IMR-90 (cell line): ENCODE measurements around the gene IFNA1. TPM values are rescaled to one million over a fixed set of nuclear protein-coding genes. Genes with fewer than 3 reads are reported as not detected.

Source experiments
- ATAC-seq: fragments of 200-7000 bp; cut with Tn5 transposase; 2 replicates; pipeline ENCODE4 v1.9.1; 2020; ENCODE audit warnings: low read depth, mild to moderate bottlenecking, moderate library complexity
- BruUV-seq: library from RNA; stranded (reverse); fragments of 400-500 nt; replicated peaks from 2 replicates; lab custom pipeline; 2021; lab: Mats Ljungman, UMichigan
- CTCF ChIA-PET: fragments of 300-600 bp; formaldehyde crosslinking; extraction: SDS; loops from one replicate; lab custom pipeline; 2021; ENCODE audit warnings: antibody characterized with exemption; lab: Yijun Ruan, JAX
- POLR2A ChIA-PET: fragments of 300-600 bp; sonication (Branson Sonifier 250); formaldehyde crosslinking; loops from one replicate; lab custom pipeline; 2022; ENCODE audit warnings: antibody characterized with exemption; ENCODE audit not compliant: unreplicated experiment; lab: Charles Lee
- DNase-seq: peaks from one replicate; pipeline ENCODE4 v3.0.0; 2013
- H2AFZ ChIP-seq: replicated peaks from 2 replicates; pipeline ENCODE3; 2013; ENCODE audit warnings: low read length, mild to moderate bottlenecking; ENCODE audit not compliant: poor library complexity
- H2AK5ac ChIP-seq: 2 replicates; pipeline ENCODE4 v1.6.1; 2013; ENCODE audit warnings: low read depth, low read length, inconsistent platforms
- H2AK9ac ChIP-seq: replicated peaks from 2 replicates; pipeline ENCODE3; 2013; ENCODE audit warnings: mild to moderate bottlenecking, low read depth, low read length, moderate library complexity; ENCODE audit not compliant: poor library complexity
- H2BK120ac ChIP-seq: 2 replicates; pipeline ENCODE4 v1.6.1; 2013; ENCODE audit warnings: low read depth, low read length, inconsistent platforms
- H2BK15ac ChIP-seq: 3 replicates; pipeline ENCODE4 v1.6.1; 2013; ENCODE audit warnings: low read depth, low read length, inconsistent platforms
- H2BK20ac ChIP-seq: 2 replicates; pipeline ENCODE4 v1.6.1; 2013; ENCODE audit warnings: low read depth, mild to moderate bottlenecking, inconsistent platforms, low read length, moderate library complexity
- H2BK5ac ChIP-seq: 2 replicates; pipeline ENCODE4 v1.6.1; 2013; ENCODE audit warnings: mild to moderate bottlenecking, low read depth, low read length, inconsistent platforms; ENCODE audit not compliant: poor library complexity, severe bottlenecking
- H3K14ac ChIP-seq: replicated peaks from 2 replicates; pipeline ENCODE4 v1.6.1; 2013; ENCODE audit warnings: low read depth, low read length, inconsistent platforms
- H3K18ac ChIP-seq: 2 replicates; pipeline ENCODE4 v1.6.1; 2013; ENCODE audit warnings: low read depth, low read length, control low read depth
- H3K23ac ChIP-seq: 2 replicates; pipeline ENCODE4 v1.6.1; 2013; ENCODE audit warnings: low read depth, low read length, inconsistent platforms
- H3K27ac ChIP-seq: 2 replicates; pipeline ENCODE4 v1.5.1; 2013; ENCODE audit warnings: mild to moderate bottlenecking, control low read depth, low read length; ENCODE audit not compliant: insufficient read depth
- H3K27me3 ChIP-seq: 2 replicates; pipeline ENCODE4 v1.6.1; 2013; ENCODE audit warnings: low read length; ENCODE audit not compliant: control insufficient read depth, insufficient read depth
- H3K36me3 ChIP-seq: 2 replicates; pipeline ENCODE4 v1.6.1; 2013; ENCODE audit warnings: low read length, mixed read lengths; ENCODE audit not compliant: control insufficient read depth, insufficient read depth
- H3K4ac ChIP-seq: 2 replicates; pipeline ENCODE4 v1.6.1; 2013; ENCODE audit warnings: low read depth, low read length, inconsistent platforms
- H3K4me1 ChIP-seq: 2 replicates; pipeline ENCODE4 v1.6.1; 2013; ENCODE audit warnings: low read length, mixed read lengths; ENCODE audit not compliant: control insufficient read depth, insufficient read depth
- H3K4me2 ChIP-seq: 2 replicates; pipeline ENCODE4 v1.6.1; 2013; ENCODE audit warnings: low read depth, mild to moderate bottlenecking, control low read depth, low read length, moderate library complexity
- H3K4me3 ChIP-seq: 2 replicates; pipeline ENCODE4 v1.5.1; 2013; ENCODE audit warnings: low read depth, mild to moderate bottlenecking, control low read depth, low read length, moderate library complexity; ENCODE audit not compliant: insufficient read depth
- H3K56ac ChIP-seq: 2 replicates; pipeline ENCODE4 v1.6.1; 2013; ENCODE audit warnings: low read length, inconsistent platforms; ENCODE audit not compliant: insufficient read depth; ENCODE audit errors: extremely low read depth
- H3K79me1 ChIP-seq, 2 experiments: 2 replicates each; pipeline ENCODE4 v1.6.1; 2013; ENCODE audit warnings: low read length in 2 of 2, inconsistent platforms in 1 of 2, low read depth in 1 of 2
- H3K9ac ChIP-seq: 2 replicates; pipeline ENCODE4 v1.6.1; 2013; ENCODE audit warnings: low read depth, low read length, control low read depth
- H3K9me1 ChIP-seq: 2 replicates; pipeline ENCODE4 v1.6.1; 2013; ENCODE audit warnings: low read length, inconsistent platforms; ENCODE audit not compliant: insufficient read depth
- H3K9me3 ChIP-seq: 2 replicates; pipeline ENCODE4 v1.6.1; 2013; ENCODE audit warnings: low read length; ENCODE audit not compliant: control insufficient read depth, insufficient read depth
- H4K20me1 ChIP-seq: 2 replicates; pipeline ENCODE4 v1.6.1; 2013; ENCODE audit warnings: low read length, inconsistent platforms; ENCODE audit not compliant: insufficient read depth
- H4K5ac ChIP-seq: 2 replicates; pipeline ENCODE4 v1.6.1; 2013; ENCODE audit warnings: mild to moderate bottlenecking, low read depth, low read length, control low read depth
- H4K8ac ChIP-seq, 2 experiments: 2 replicates each; pipeline ENCODE4 v1.6.1; 2013; ENCODE audit warnings: low read depth in 2 of 2, low read length in 2 of 2, control low read depth in 1 of 2, inconsistent platforms in 1 of 2
- H4K91ac ChIP-seq: 2 replicates; pipeline ENCODE4 v1.6.1; 2013; ENCODE audit warnings: low read depth, low read length, inconsistent platforms; ENCODE audit not compliant: insufficient read depth
- BHLHE40 ChIP-seq: fragments of 150-350 bp; IDR thresholded peaks from 2 replicates; pipeline ENCODE4 v1.6.1; 2016; ENCODE audit warnings: mild to moderate bottlenecking, low read depth, low read length
- CEBPB ChIP-seq: IDR thresholded peaks from 2 replicates; pipeline ENCODE4 v1.6.1; 2012; ENCODE audit warnings: low read depth, low read length, improper control_type of control experiment
- CHD1 ChIP-seq: IDR thresholded peaks from 2 replicates; pipeline ENCODE4 v1.6.1; 2012; ENCODE audit warnings: low read depth, low read length, improper control_type of control experiment
- CTCF ChIP-seq: conservative IDR thresholded peaks from 2 replicates; pipeline ENCODE4 v1.5.1; 2012; ENCODE audit warnings: mild to moderate bottlenecking, low read depth, low read length, improper control_type of control experiment
- ELK1 ChIP-seq: fragments of 150-350 bp; IDR thresholded peaks from 2 replicates; pipeline ENCODE4 v1.6.1; 2016; ENCODE audit warnings: low read depth, mild to moderate bottlenecking, low read length, moderate library complexity, borderline replicate concordance
- FOS ChIP-seq: fragments of 150-350 bp; IDR thresholded peaks from 2 replicates; pipeline ENCODE4 v1.6.1; 2016; ENCODE audit warnings: low read depth, low read length
- MXI1 ChIP-seq: IDR thresholded peaks from 2 replicates; pipeline ENCODE4 v1.6.1; 2012; ENCODE audit warnings: low read depth, mild to moderate bottlenecking, low read length, moderate library complexity, borderline replicate concordance
- NFE2L2 ChIP-seq: fragments of 150-350 bp; IDR thresholded peaks from 2 replicates; pipeline ENCODE4 v1.6.1; 2016; ENCODE audit warnings: low read depth, mild to moderate bottlenecking, low read length
- POLR2A ChIP-seq: IDR thresholded peaks from 2 replicates; pipeline ENCODE4 v1.6.1; 2012; ENCODE audit warnings: mild to moderate bottlenecking, low read depth, low read length
- RAD21 ChIP-seq: IDR thresholded peaks from 2 replicates; pipeline ENCODE4 v1.6.1; 2012; ENCODE audit warnings: low read length, improper control_type of control experiment
- RCOR1 ChIP-seq: IDR thresholded peaks from 2 replicates; pipeline ENCODE4 v1.6.1; 2012; ENCODE audit warnings: mild to moderate bottlenecking, low read length, improper control_type of control experiment; ENCODE audit not compliant: insufficient replicate concordance
- RFX5 ChIP-seq: IDR thresholded peaks from 2 replicates; pipeline ENCODE4 v1.8.0; 2012; ENCODE audit warnings: low read depth, mild to moderate bottlenecking, low read length, moderate library complexity
- SMC3 ChIP-seq: fragments of 150-350 bp; IDR thresholded peaks from 2 replicates; pipeline ENCODE4 v1.6.1; 2016; ENCODE audit warnings: low read depth, mild to moderate bottlenecking, antibody characterized with exemption, low read length, moderate library complexity
- WGBS, 2 experiments: methylation state at CpG; one replicate each; pipeline versions ENCODE4 v1.1.5 to v1.1.7; 2013; ENCODE audit warnings: missing lambda C conversion rate in 2 of 2; ENCODE audit not compliant: insufficient read length in 1 of 2; ENCODE audit errors: extremely low coverage in 2 of 2; 5-methylcytosine and 5-hydroxymethylcytosine counted together
- dilution Hi-C: fragments of 300-500 bp; cut with HindIII; formaldehyde crosslinking; loops from one replicate; pipeline ENCODE4 v1.14.3; 2018; ENCODE audit warnings: low sequenced_read_pairs; ENCODE audit not compliant: unreplicated experiment
- in situ Hi-C: fragments of 300-500 bp; cut with MboI; formaldehyde crosslinking; loops from 3 replicates; pipeline ENCODE4 v1.14.3; 2019; ENCODE audit warnings: low sequenced_read_pairs, inconsistent platforms, mixed read lengths
- intact Hi-C: fragments of 100-400 bp; cut with micrococcal nuclease; formaldehyde crosslinking; loops from 2 replicates; pipeline ENCODE4 v1.10.0; 2022
- polyA plus RNA-seq, 3 experiments: library from polyadenylated mRNA; depleted of rRNA; stranded (reverse); fragments of >200 nt; gene quantifications; 2 replicates each; pipeline ENCODE4 v1.2.3, GENCODE V29; 2012; ENCODE audit warnings: low replicate concordance in 1 of 3
- total RNA-seq: library from RNA; depleted of rRNA; stranded (reverse); fragments of >200 nt; gene quantifications from 2 replicates; pipeline ENCODE4 v1.2.3, GENCODE V29; 2012

IFNA1 gene
- total and polyA plus RNA-seq, 2 of the 4 experiments (the other 2 are of a cell fraction): not detected

GRCh38 chr9:21414220-21414940 lies 25.9 kb upstream of the IFNA1 start:
- ChIA-PET CTCF (interaction anchor here (0.7 kb wide), 1 partner anchor 304 kb away, joined by 3 read pairs; no protein-coding TSS in a partner anchor), POLR2A (no interaction called here)
- H3K27ac ChIP-seq: no peak overlapping the region
- no peak overlapping the region for H2BK15ac ChIP-seq
- no peaks in the 10 kb centered on the region for H3K36me3 ChIP-seq
- H3K18ac ChIP-seq: no peak overlapping the region
- H4K8ac ChIP-seq: no peak overlapping the region
- intact Hi-C loops (no loop called here), dilution Hi-C loops (no loop called here), in situ Hi-C loops (no loop called here)
- no peak overlapping the region for H3K14ac ChIP-seq
- TF ChIP-seq RFX5 (no peak), CEBPB (no peak), RAD21 (no peak), RCOR1 (no peak), POLR2A (no peak), BHLHE40 (no peak), MXI1 (no peak), CTCF (no peak), NFE2L2 (no peak), SMC3 (no peak), FOS (no peak), ELK1 (no peak), CHD1 (no peak)
- no peak overlapping the region for H3K9ac ChIP-seq
- no peak overlapping the region for H4K5ac ChIP-seq
- H2AK5ac ChIP-seq: no peak overlapping the region
- no TSS peak for BruUV-seq
- H3K79me1 ChIP-seq: no peaks in the 10 kb centered on the region
- H4K91ac ChIP-seq: no peak overlapping the region
- no peak overlapping the region for H3K4ac ChIP-seq
- H2AK9ac ChIP-seq: no peak overlapping the region
- no peak overlapping the region for H3K23ac ChIP-seq
- H3K4me1 ChIP-seq: no peaks in the 10 kb centered on the region
- WGBS, 2 experiments: no CpG with 5 or more reads among the region's 2 CpGs
- peaks cover 9% of the 10 kb centered on the region for H3K27me3 ChIP-seq
- ATAC-seq (no peak), DNase-seq (no peak)
- H3K4me2 ChIP-seq: no peak overlapping the region
- no peak overlapping the region for H2BK5ac ChIP-seq
- no peak overlapping the region for H2BK20ac ChIP-seq
- H4K20me1 ChIP-seq: no peaks in the 10 kb centered on the region
- no peaks in the 10 kb centered on the region for H3K9me1 ChIP-seq
- no peak overlapping the region for H3K56ac ChIP-seq
- no peak overlapping the region for H2AFZ ChIP-seq
- no peak overlapping the region for H2BK120ac ChIP-seq
- no peaks in the 10 kb centered on the region for H3K9me3 ChIP-seq
- no peak overlapping the region for H3K4me3 ChIP-seq
